Activated CD4-positive, alpha-beta T cell treated with anti-CD3 and anti-CD28 coated beads, Interleukin-2, amount 50 U/mL, for 24 hours (primary cell): ENCODE measurements around the gene NKTR.
"Not testable (repeated sequence)": the region's sequence is repeated elsewhere in the genome, so short reads cannot be mapped to it uniquely, and the experiment has no call there.

Experiments used
- DNase-seq, 2 donors: peaks; one replicate each; pipeline ENCODE4 v3.0.0-alpha.2; 2020; ENCODE audit warnings: low read depth in 1 of 2, low spot score in 1 of 2

Gene NKTR

DNA sequence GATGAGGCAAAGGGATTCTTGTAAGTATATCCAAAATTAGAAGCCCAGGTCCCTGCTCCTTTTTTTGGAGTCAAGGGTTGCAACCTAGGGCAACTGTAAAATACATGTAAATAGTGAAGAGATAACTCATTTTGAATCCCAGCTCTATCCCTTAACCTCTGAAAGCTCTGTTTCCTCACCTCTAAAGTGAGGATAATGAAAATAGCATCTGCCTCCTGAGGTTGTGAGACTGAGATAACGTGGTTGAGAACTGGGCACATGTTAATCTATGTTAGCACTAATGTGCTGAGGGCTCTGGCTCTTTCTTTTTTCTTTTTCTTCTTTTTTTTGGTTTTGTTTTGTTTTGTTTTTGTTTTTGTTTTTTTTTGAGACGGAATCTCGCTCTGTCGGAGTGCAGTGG, 4.8 kb upstream of the NKTR start:
- DNase-seq, result no peak

GRCh38 chr3:42597098-42597497, 3.4 kb upstream of the NKTR start:
- not testable (repeated sequence) for DNase-seq

DNA sequence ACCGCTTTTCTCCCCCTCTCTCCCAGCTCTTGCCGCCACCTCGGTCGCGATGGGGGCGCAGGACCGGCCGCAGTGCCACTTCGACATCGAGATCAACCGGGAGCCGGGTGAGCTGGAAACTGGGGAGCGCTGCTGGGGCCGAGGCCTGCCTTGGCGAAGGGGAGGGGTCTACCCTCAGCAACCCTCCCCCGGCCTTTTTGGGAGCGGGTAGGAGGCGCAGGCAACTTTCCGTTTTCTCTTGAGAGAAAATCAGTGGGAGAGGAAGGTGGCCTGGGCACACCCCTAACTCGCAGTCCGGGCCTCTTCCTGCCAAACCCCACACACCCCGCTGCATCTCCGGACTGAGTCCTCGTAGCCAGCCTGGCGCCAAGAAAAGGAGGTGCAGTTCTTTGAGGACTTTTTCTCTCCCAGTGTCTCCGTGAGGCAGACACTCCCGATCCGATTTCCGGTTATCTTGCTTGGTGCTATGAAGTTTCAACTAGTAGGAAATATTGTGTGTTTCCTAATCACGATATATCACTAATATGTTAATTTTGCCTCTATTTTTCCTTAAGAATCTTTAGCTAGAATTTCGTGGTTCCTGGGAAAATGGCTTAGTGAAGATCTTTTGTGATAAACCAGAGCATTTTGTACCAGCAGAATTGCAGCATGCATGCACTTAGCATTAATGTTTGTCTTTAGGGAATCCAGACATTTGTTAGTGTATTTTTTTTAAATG, 631 bp downstream of the NKTR start:
- DNase-seq, result peak in 1 of 2 donors; percentile 41

DNA sequence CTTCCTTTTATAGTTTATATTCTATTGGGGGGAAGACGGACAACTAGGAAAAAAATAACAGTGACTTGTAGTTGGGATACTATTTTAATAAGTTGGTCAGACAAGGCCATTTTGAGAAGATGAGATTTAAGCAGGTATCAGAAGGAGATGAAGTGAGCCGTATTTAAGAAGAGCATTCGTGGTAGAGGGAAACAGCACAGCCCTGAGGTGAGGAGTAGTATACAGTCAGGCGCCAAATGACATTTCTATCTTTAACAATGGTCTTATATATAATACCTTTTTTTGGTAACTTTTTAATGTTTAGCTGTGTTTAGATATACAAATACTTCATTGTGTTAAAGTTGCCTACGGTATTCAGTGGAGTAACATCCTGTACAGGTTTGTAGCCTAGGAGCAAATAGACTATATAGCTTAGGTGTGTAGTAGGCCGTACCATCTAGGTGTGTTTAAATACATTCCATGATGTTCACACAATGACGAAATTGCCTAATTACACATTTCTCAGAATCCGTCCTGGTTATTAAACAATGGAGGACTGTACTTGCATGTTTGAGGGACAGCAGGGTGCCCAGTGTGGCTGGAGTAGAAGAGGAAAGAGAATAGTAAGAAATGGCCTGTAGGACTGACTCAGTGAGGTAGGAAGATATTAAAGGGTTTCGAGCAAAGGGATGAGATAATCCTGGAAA, 1.6 kb downstream of the NKTR start:
- DNase-seq, result no peak

DNA sequence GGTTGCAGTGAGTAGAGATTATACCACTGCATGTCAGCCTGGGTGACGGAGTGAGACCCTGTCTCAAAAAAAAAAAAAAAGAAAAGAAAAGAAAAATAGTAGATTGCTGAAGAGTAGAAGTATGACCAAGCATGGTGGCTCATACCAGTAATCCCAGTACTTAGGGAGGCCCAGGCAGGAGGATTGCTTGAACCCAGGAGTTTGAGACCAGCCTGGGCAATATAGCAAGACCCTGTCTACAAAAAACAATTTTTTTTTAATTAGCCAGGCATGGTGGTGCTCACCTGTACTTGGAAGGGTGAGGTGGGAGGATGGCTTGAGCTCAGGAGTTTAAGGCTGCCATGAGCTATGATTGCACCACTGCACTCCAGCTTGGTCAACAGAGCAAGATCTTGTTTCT, 2.5 kb downstream of the NKTR start:
- DNase-seq, result no peak

DNA sequence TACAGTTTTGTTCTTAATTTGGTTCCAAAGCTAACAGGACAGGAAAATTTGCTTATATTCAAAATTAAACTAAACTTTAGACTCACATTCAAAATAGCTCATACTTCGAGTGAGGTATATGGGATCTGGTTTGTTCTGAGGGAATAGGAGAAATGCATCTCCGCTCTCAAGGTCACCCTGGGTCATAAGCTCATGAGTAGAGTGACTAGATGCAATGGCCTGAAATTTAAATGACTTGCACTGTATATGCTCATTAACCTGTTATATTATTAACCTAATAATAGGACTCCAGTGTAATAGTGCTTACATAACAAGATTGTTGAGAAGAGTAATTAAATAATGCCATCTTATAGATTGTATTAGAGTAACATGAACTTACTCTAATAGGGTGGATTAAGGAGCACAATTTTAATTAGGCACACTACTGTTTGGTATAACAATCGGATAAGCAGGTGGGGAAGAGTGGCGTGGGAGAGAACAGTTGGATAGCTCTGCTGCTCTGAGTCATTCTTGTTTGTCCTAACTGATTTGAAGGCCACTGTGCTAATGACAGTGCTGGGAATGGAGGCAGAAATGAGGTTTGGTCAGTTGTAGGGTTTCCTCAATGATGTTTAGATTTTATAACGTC, 5.2 kb downstream of the NKTR start:
- no peak for DNase-seq

DNA sequence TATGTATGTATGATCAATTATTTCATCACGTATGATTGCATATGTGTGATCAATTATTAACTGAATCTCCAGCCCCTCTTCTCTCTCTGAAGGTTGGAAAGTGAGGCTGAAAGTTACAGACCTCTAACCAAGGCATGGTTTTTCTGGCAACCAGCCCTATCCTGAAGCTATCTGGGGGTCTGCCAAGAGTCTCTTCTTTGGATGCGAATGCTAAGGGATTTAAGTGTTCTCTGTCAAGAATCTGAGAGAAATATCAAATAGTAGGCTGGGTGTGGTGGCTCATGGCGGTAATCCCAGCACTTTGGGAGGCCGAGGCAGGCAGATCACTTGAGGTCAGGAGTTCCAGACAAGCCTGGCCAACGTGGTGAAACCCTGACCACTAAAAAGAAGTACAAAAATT, 8.1 kb downstream of the NKTR start:
- DNase-seq, result no peak

- DNase-seq, result no peak
Observed at GRCh38 chr3:42610976-42611375, 10.5 kb downstream of the NKTR start.

DNA sequence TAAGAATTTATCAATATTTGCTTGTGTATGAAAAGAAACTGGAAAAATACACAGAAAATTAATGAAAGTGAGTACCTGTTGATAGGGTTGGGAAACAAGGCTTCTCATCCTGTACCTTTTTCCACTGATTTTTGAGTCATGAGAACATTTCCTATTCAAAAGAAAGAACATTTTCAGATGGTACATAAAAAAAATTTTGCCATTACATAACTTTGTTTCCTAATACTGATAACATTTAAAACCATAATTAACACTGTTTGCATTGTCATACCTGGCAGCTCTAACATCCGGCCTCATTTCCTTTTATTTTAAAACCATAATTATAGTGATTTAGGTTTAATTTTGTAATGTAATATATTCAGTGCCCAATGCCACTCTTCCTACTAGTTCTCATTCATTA, 11.7 kb downstream of the NKTR start:
- no peak for DNase-seq

GRCh38 chr3:42612928-42613327, 12.4 kb downstream of the NKTR start:
- DNase-seq, result no peak

GRCh38 chr3:42613462-42613861, 13.0 kb downstream of the NKTR start:
- DNase-seq, result no peak

DNA sequence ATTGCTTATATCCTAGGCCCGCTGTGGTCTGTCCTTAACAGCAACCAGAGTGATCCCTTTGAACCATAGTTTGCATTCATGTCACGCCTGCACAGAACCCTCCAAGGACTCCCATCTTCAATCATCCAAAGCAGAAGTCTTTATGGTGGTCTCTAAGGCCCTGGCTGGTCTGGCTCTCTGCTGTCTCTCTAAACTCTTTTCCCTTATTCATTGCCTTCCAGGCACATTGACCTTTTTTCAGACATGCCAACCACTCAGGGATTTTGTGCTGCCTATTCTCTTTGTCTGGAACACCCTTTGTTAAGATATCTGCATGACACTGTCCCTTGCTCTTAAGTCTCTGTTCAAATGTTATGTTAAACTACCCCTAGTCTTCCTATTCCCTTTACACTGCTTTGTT, 31.1 kb downstream of the NKTR start:
- DNase-seq, result no peak

GRCh38 chr3:42632146-42632545, 31.7 kb downstream of the NKTR start:
- no peak for DNase-seq

DNA sequence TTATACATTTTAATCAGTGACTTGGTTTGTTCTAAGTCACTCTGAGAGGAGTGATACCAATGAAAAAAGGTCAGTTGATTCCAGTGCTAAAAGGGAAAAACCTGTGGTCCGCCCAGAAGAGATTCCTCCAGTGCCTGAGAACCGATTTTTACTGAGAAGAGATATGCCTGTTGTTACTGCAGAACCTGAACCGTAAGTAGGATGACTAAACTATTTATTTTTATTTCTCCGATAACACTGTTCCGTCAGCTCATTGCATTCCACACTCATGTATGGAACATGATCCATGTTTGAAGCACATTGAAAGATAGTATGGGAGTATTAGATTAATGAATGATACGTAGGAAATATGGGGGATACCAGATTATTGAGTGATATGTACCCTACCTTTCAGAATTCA, 33.1 kb downstream of the NKTR start:
- DNase-seq, result no peak

GRCh38 chr3:42635111-42635510, 34.6 kb downstream of the NKTR start:
- DNase-seq, result no peak

GRCh38 chr3:42637001-42637400, 36.5 kb downstream of the NKTR start:
- DNase-seq, result no peak

DNA sequence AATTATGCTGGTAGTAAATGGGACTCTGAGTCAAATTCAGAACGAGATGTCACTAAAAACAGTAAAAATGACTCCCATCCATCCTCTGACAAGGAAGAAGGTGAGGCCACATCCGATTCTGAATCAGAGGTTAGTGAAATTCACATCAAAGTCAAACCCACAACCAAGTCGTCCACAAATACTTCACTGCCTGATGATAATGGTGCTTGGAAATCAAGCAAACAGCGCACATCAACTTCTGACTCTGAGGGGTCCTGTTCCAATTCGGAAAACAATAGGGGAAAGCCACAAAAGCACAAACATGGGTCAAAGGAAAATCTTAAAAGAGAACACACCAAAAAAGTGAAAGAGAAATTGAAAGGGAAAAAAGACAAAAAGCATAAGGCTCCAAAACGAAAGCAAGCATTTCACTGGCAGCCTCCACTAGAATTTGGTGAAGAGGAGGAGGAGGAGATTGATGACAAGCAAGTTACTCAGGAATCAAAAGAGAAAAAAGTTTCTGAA, 37.9 kb downstream of the NKTR start:
- DNase-seq, result peak in 1 of 2 donors; percentile 58

- DNase-seq, result no peak
Observed at GRCh38 chr3:42639192-42639591, 38.7 kb downstream of the NKTR start.

DNA sequence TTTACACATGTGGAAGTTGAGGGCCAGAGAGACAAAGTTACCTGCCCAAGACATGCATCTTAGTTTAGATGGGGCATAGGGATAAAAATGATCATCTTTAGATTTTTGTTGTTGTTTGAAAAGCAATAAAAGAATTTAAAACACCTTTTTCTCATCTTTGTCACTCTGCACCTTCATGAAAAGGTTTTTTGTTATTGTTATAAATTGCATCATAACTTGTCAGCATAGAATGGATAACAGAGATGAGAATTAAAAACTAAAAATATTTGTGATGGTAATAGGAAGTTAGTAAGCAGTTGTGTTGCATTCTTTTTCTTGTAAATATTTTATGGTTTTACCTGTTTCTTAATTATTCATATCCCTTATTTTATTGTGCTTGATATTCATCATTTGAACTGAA, 39.6 kb downstream of the NKTR start:
- no peak for DNase-seq

GRCh38 chr3:42640771-42641370, 40.4 kb downstream of the NKTR start:
- no peak for DNase-seq

- DNase-seq, result no peak
Observed at GRCh38 chr3:42647821-42648459, 47.5 kb downstream of the NKTR start.
